ENCODE results near the gene DNAJA4. TPM values are rescaled to one million over a fixed set of nuclear protein-coding genes. Genes with fewer than 3 reads are reported as not detected.

Gene DNAJA4
- polyA plus RNA-seq, 6 donors from 2014 or later = 3.1 to 5.3 (median 4.3) TPM

DNA sequence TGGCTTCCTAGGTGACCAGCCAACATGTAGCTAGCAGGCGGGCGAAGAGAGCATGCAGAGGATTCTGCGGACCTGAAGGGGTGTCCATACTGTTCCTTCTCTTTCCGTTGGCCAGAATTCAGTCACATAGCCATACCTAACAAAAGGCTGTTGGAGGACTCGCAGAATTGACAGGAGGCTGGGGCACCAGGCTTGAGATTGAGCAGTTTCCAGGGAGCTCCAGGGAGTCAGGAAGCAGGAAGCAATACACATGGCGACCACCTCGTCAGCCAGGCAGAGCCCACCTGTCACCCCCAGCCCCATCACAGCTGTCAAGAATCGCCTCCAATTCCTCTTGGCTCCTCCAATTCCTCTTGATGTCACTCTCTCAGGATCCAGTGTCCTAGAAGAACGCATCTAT is 13.2 kb upstream of the DNAJA4 start:
- Mint-ChIP-seq H3K27me3 (peaks cover 0 to 14% (median 5%) of the 10 kb centered on the region in 3 donors), H3K36me3 (no peaks in the 10 kb centered on the region), H3K27ac (no peak overlapping the region), H3K4me1 (no peaks in the 10 kb centered on the region), H3K9me3 (no peaks in the 10 kb centered on the region), H3K4me3 (no peak overlapping the region)
- ATAC-seq (ENCODE audit: low read depth in 2 of 2) = no peak
- DNase-seq = no peak

DNA sequence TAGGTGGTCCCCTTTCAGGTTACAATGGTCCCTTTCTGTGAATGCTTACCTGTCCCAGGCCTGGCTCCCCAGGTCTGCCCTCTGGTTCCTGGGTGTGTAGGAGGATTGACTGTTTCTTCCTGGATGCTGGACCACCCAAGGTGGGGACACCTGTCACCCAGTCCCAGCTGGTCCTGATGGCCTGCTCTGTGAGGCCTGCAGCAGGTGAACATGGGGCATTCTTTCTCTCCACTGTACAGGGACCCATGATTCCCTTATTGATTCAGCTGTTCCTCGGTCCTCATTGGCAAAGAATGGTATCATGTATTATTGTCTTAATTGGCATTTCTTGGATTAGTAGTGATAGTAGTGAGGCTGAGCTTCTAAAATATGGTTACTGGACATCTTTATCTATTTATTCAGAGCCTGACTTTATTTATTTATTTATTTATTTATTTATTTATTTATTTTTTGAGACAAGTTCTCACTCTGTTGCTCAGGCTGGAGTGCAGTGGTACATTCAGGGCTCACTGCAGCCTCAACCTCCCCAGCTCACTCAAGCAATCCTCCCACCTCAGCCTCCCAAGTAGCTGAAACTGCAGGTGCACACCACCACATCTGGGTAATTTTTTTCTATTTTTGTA is 8.8 kb upstream of the DNAJA4 start:
- ATAC-seq (ENCODE audit: low read depth in 2 of 2) = no peak
- H3K27ac Mint-ChIP-seq = no peak overlapping the region
- H3K27me3 Mint-ChIP-seq = peaks cover 5 to 14% (median 6%) of the 10 kb centered on the region in 3 donors
- peaks cover 0 to 2% (median 0%) of the 10 kb centered on the region in 3 donors for H3K4me1 Mint-ChIP-seq
- DNase-seq = no peak
- H3K36me3 Mint-ChIP-seq = no peaks in the 10 kb centered on the region
- no peaks in the 10 kb centered on the region for H3K9me3 Mint-ChIP-seq
- no peak overlapping the region for H3K4me3 Mint-ChIP-seq

DNA sequence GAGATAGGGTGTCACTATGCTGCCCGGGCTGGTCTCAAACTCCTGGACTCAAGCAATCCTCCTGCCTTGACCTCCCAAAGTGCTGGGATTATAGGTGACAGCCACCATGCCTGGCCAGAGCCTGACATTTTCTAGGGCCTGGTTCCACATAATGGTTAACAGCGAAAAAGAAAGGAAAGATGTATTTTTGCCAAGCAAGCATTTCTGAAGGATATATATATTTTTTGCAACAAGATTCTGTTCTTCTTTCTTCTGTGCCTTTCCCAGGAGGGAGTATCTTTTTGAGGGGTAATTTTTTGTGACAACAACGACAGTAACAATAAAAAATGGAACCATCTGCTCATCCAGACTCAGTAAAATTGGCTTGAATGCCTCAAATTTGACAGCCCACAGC is 8.3 kb upstream of the DNAJA4 start:
- Mint-ChIP-seq H3K9me3 (no peaks in the 10 kb centered on the region), H3K27me3 (peaks cover 5 to 14% (median 6%) of the 10 kb centered on the region in 3 donors), H3K27ac (no peak overlapping the region), H3K4me1 (peaks cover 0 to 2% (median 0%) of the 10 kb centered on the region in 3 donors), H3K4me3 (peak overlapping the region in 1 of 8 donors; percentile 18), H3K36me3 (no peaks in the 10 kb centered on the region)
- DNase-seq (no peak), ATAC-seq (ENCODE audit: low read depth in 2 of 2) (no peak)

DNA sequence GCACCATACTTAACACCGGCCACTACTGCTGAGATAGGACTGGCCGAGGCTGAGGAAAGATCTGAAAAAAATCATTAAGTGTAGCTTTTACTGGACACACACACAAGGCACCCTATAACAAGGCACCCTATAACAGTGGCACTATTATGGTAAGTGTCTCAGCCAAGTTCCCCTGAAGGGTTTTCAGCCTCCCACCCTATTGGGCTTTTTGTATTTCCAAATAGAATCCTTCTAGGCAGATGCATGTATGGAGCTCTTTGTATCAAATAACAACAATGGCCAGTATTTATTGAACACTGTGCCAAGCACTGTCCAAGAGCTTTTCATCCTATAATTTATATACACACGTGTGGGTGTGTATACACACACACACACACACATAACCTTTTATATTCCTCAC is 6.7 kb upstream of the DNAJA4 start:
- H3K4me1 Mint-ChIP-seq = peaks cover 0 to 2% (median 0%) of the 10 kb centered on the region in 3 donors
- ATAC-seq (ENCODE audit: low read depth in 2 of 2) (no peak), DNase-seq (no peak)
- H3K27ac Mint-ChIP-seq = no peak overlapping the region
- H3K36me3 Mint-ChIP-seq = no peaks in the 10 kb centered on the region
- H3K9me3 Mint-ChIP-seq = no peaks in the 10 kb centered on the region
- no peak overlapping the region for H3K4me3 Mint-ChIP-seq
- peaks cover 0 to 7% (median 6%) of the 10 kb centered on the region in 3 donors for H3K27me3 Mint-ChIP-seq

DNA sequence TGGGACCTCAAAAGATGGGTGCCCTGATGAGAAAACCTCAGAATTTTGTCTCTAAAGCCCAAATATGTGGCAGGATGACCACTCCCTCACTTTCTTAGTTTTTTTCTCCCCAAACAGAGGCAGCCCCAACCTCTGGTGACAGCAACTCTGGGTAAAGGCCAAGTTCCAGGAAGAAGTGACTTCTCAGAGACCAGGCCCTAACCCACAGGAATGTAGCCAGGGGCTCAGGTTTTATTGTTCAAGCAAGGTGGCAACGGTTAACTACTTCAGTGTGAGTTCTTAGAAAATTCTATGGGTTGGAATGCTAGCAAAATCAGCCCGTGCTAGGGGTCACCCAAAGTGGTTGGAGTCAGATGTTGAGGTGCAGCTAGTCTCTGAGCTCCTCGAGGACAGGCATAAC is 5.1 kb upstream of the DNAJA4 start:
- Mint-ChIP-seq H3K9me3 (no peaks in the 10 kb centered on the region), H3K27ac (no peak overlapping the region), H3K4me1 (peaks cover 0 to 2% (median 0%) of the 10 kb centered on the region in 3 donors), H3K27me3 (peaks cover 0 to 7% (median 6%) of the 10 kb centered on the region in 3 donors), H3K4me3 (no peak overlapping the region), H3K36me3 (no peaks in the 10 kb centered on the region)
- DNase-seq = no peak
- no peak for ATAC-seq (ENCODE audit: low read depth in 2 of 2)

DNA sequence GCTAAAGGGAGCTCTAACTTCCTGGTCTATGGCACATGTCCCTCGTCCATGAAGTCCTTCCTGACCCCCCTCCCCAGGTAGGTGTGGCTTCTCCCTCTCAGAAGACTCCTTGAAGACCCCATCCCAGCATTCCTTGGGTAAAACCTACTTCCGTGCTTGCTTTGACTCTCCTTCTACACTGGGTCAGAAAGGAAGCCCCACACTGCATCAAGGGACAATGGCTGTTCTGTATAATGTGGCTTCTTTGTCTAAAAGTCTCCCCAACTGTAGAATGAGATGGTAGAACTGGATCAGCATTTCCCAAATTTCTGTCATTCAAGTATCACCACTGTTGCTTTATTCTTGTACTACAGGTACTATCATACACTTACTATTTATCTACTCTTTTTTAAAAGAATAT is 3.9 kb upstream of the DNAJA4 start:
- ATAC-seq (ENCODE audit: low read depth in 2 of 2) = no peak
- peaks cover 0 to 7% (median 6%) of the 10 kb centered on the region in 3 donors for H3K27me3 Mint-ChIP-seq
- H3K27ac Mint-ChIP-seq = no peak overlapping the region
- no peak for DNase-seq
- no peaks in the 10 kb centered on the region for H3K9me3 Mint-ChIP-seq
- H3K4me3 Mint-ChIP-seq = no peak overlapping the region
- no peaks in the 10 kb centered on the region for H3K36me3 Mint-ChIP-seq
- H3K4me1 Mint-ChIP-seq = peaks cover 2 to 8% (median 2%) of the 10 kb centered on the region in 3 donors

DNA sequence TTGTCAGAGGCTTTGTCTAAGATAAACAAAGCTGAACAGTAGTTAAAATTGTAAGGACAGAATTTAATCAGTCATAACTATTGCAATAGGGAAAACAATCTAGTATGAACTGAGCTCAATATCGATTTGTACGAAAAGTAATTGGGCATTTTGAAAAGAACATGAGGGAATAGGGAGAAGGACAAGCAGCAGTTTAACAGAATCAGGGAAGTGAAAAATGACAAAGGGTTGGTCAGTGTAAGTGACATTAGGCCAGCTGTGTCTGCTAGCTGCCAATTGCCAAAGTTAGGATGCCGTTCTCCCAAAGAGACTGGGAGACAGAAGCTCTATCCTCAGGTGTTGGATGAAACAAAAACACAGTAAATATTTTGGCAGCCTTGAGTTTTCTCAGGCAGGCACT is 3.3 kb upstream of the DNAJA4 start:
- peak overlapping the region in 1 of 8 donors; percentile 13 for H3K4me3 Mint-ChIP-seq
- ATAC-seq (ENCODE audit: low read depth in 2 of 2) (no peak), DNase-seq (no peak)
- no peaks in the 10 kb centered on the region for H3K36me3 Mint-ChIP-seq
- H3K27ac Mint-ChIP-seq = no peak overlapping the region
- H3K4me1 Mint-ChIP-seq = peaks cover 2 to 13% (median 6%) of the 10 kb centered on the region in 3 donors
- peaks cover 0 to 7% (median 6%) of the 10 kb centered on the region in 3 donors for H3K27me3 Mint-ChIP-seq
- no peaks in the 10 kb centered on the region for H3K9me3 Mint-ChIP-seq

DNA sequence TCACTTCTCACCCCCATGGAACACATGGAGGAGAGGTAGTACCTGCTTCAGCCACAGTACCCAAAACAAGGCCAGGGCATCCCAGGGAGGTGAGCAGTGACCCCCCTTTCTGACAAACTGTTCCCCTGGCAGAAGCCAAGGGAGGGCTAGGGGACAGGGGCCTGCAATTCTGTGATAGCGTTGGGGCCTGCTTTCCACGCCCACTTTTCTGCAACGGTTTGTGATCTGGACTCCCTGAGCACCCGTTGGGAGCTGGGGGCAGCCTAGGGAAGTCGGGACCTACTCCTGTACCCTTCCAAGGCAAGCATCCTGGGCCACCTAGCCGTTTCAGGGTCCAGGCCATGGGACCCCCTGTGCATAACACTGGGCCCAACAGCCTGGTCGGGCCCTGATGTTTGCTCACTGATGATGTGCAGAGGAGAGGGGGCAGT is 996 bp upstream of the DNAJA4 start:
- H3K4me1 Mint-ChIP-seq = peaks cover 4 to 18% (median 9%) of the 10 kb centered on the region in 3 donors
- no peak for DNase-seq
- no peaks in the 10 kb centered on the region for H3K36me3 Mint-ChIP-seq
- H3K4me3 Mint-ChIP-seq = peak overlapping the region; percentile 46 to 83 (median 74)
- no peaks in the 10 kb centered on the region for H3K9me3 Mint-ChIP-seq
- H3K27me3 Mint-ChIP-seq = peaks cover 0 to 7% (median 6%) of the 10 kb centered on the region in 3 donors
- peak overlapping the region in 3 of 6 donors; percentile 41 to 81 (median 67) for H3K27ac Mint-ChIP-seq
- no peak for ATAC-seq (ENCODE audit: low read depth in 2 of 2)

DNA sequence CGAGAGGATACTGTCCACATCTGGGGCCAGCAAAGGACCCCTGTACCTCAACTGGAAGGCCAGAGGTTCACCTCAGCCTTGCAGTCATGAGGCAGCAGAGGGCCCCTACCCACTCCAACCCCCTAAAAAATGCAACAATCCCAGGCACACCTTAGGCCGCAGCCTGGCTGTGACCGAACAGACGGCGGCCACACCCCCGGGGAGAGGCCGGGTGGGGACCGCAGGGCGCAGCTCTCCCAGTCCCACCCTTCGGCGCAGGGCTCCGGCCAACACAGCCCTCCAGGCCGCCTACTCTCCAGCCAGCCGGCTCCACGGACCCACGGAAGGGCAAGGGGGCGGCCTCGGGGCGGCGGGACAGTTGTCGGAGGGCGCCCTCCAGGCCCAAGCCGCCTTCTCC is 457 bp upstream of the DNAJA4 start:
- H3K4me3 Mint-ChIP-seq = peak overlapping the region; percentile 46 to 83 (median 74)
- H3K27me3 Mint-ChIP-seq = peaks cover 0 to 7% (median 6%) of the 10 kb centered on the region in 3 donors
- DNase-seq (no peak), ATAC-seq (ENCODE audit: low read depth in 2 of 2) (no peak)
- no peaks in the 10 kb centered on the region for H3K9me3 Mint-ChIP-seq
- no peaks in the 10 kb centered on the region for H3K36me3 Mint-ChIP-seq
- peak overlapping the region in 3 of 6 donors; percentile 41 to 81 (median 67) for H3K27ac Mint-ChIP-seq
- H3K4me1 Mint-ChIP-seq = peaks cover 4 to 18% (median 13%) of the 10 kb centered on the region in 3 donors

DNA sequence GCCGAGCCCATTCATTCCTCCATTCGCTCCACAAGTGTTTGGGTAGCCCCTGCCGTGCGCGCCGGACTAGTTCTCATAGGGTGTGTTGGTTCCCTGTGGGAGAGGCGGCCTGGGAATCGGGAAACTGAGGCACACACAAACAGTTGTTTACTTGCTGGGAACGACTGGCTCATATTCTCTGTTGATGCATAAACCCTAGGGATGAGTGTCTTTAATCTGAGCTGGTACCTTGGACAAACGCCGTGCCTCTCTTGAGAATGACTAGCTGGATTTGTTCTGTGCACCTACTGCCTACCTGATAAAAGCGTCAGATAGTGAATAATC is 737 bp downstream of the DNAJA4 start:
- ATAC-seq (ENCODE audit: low read depth in 2 of 2) (no peak), DNase-seq (no peak)
- Mint-ChIP-seq H3K4me1 (peaks cover 4 to 18% (median 16%) of the 10 kb centered on the region in 3 donors), H3K27me3 (peaks cover 0 to 5% (median 4%) of the 10 kb centered on the region in 3 donors), H3K4me3 (peak overlapping the region; percentile 79 to 91 (median 86)), H3K27ac (peak overlapping the region in 3 of 6 donors; percentile 28 to 81 (median 56)), H3K36me3 (no peaks in the 10 kb centered on the region), H3K9me3 (no peaks in the 10 kb centered on the region)

DNA sequence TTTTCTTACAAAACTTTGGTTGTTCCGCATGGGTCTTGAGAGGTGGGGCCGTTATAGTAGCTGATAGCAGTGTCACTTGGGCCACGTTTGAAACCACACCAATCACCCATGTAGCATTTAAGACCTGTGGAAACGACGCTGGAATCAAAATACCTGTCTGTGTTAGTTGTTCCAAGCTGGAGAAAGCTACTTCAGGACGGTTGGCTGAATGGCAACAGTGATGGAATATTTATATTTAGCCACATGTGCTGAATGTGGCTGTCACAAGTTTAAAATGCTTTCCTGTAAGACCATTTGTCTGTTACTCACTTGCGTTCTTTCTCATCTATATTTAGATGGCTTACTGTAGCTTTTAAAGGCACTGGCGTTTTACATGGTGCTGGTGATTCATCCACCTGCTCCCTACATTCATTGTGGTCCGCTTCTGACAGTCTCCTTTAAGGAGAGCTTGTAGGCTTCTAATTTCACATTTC is 1.4 kb downstream of the DNAJA4 start:
- H3K27ac Mint-ChIP-seq = peak overlapping the region in 2 of 6 donors; percentile 52 to 81
- no peak for DNase-seq
- no peaks in the 10 kb centered on the region for H3K36me3 Mint-ChIP-seq
- peaks cover 4 to 18% (median 16%) of the 10 kb centered on the region in 3 donors for H3K4me1 Mint-ChIP-seq
- peak overlapping the region in 7 of 8 donors; percentile 58 to 91 (median 82) for H3K4me3 Mint-ChIP-seq
- no peak for ATAC-seq (ENCODE audit: low read depth in 2 of 2)
- H3K9me3 Mint-ChIP-seq = no peaks in the 10 kb centered on the region
- H3K27me3 Mint-ChIP-seq = no peaks in the 10 kb centered on the region

DNA sequence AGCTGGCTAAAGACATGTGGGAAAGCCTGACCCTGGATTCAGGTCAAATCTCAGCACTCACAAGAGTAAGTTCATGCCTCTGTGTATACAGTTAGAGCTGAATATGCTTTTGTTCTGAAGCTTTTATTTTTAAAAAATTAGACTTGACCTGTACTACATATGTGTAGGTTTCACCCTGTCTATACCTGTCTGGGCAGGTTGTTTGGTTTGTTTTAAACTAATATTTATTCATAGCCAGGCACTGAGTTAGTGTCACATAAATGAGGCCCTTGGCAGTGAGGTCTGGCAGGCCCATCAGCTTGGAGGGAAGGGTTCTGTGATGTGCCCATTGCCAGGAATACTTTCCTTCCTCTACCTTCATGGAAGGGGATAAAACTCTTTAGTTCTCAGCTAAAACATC is 1.9 kb downstream of the DNAJA4 start:
- DNase-seq = no peak
- H3K9me3 Mint-ChIP-seq = no peaks in the 10 kb centered on the region
- peak overlapping the region in 2 of 6 donors; percentile 52 to 81 for H3K27ac Mint-ChIP-seq
- peaks cover 4 to 18% (median 16%) of the 10 kb centered on the region in 3 donors for H3K4me1 Mint-ChIP-seq
- peak overlapping the region in 5 of 8 donors; percentile 79 to 91 (median 83) for H3K4me3 Mint-ChIP-seq
- no peak for ATAC-seq (ENCODE audit: low read depth in 2 of 2)
- H3K36me3 Mint-ChIP-seq = no peaks in the 10 kb centered on the region
- no peaks in the 10 kb centered on the region for H3K27me3 Mint-ChIP-seq

DNA sequence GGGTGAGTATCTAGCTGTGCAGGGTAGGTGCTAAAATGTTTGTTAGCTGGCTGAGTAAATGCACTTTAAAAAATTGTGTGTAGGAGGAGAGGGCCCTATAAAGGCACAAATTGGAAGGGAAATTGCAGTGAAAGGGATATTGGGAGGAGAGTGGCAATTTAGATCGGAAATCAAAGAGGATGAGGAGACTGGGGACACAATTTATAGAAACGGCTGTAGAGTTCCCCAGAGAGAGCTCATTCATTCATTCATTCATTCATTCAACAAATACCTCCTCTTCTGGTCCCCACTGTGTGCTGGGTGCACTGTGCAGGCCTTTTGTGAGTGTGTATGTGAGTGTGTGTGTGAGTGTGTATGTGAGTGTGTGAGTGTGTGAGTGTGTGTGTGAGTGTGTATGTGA is 2.4 kb downstream of the DNAJA4 start:
- peak overlapping the region in 1 of 6 donors; percentile 66 for H3K27ac Mint-ChIP-seq
- H3K4me1 Mint-ChIP-seq = peaks cover 4 to 18% (median 16%) of the 10 kb centered on the region in 3 donors
- no peaks in the 10 kb centered on the region for H3K27me3 Mint-ChIP-seq
- no peaks in the 10 kb centered on the region for H3K36me3 Mint-ChIP-seq
- H3K4me3 Mint-ChIP-seq = no peak overlapping the region
- DNase-seq (no peak), ATAC-seq (ENCODE audit: low read depth in 2 of 2) (no peak)
- no peaks in the 10 kb centered on the region for H3K9me3 Mint-ChIP-seq

DNA sequence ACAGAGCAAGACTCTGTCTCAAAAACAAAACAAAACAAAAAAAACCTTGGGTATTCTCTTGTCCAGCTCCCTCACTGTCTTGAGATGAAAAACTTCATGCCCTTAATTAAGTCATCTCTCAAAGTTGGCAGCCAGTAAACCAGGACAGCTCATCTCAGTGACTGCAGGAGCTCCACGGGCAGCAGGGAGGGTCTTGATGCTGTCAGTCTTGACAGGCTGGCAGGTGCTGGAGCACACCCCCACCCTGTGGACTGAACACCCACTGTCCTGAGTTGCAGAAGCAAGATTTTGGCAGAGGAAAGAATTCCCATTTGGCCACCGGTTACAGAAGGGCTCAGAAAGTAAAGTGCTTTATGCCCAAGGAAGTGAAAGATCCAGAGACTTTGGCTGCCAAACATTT is 8.0 kb downstream of the DNAJA4 start:
- no peaks in the 10 kb centered on the region for H3K36me3 Mint-ChIP-seq
- H3K4me3 Mint-ChIP-seq = no peak overlapping the region
- H3K9me3 Mint-ChIP-seq = peaks cover 0 to 2% (median 0%) of the 10 kb centered on the region in 7 donors
- H3K27ac Mint-ChIP-seq = peak overlapping the region in 2 of 6 donors; percentile 39 to 50
- no peaks in the 10 kb centered on the region for H3K27me3 Mint-ChIP-seq
- peaks cover 0 to 6% (median 0%) of the 10 kb centered on the region in 3 donors for H3K4me1 Mint-ChIP-seq
- no peak for DNase-seq
- ATAC-seq (ENCODE audit: low read depth in 2 of 2) = no peak

Measured in naive B cell (primary cell).